ENCODE data around the gene CNTNAP5.

GRCh38 chr2:124604940-124605339, 579.9 kb downstream of the CNTNAP5 start:
- TF ChIP-seq POLR2A (IDR thresholded peaks at IDR 0.05), result no peak
- TF ChIP-seq CTCF (IDR thresholded peaks at IDR 0.05 in 4 of 5, conservative IDR thresholded peaks at IDR 0.05 in 1 of 5), result no peak

Data from gastrocnemius medialis (tissue), 4 donors.